Measurements from ENCODE around the gene ACAD10.

Gene ACAD10

GRCh38 chr12:111780166-111780565, 94.3 kb downstream of the ACAD10 start:
- DNase-seq = no peak

GRCh38 chr12:111780615-111781014, 94.8 kb downstream of the ACAD10 start:
- no peak for DNase-seq

GRCh38 chr12:111781085-111781658, 95.3 kb downstream of the ACAD10 start:
- no peak for DNase-seq

GRCh38 chr12:111783046-111783445, 97.2 kb downstream of the ACAD10 start:
- no peak for DNase-seq

GRCh38 chr12:111784953-111785352, 99.1 kb downstream of the ACAD10 start:
- DNase-seq = no peak

GRCh38 chr12:111785651-111786050, 99.8 kb downstream of the ACAD10 start:
- no peak for DNase-seq

GRCh38 chr12:111788178-111788654, 102.4 kb downstream of the ACAD10 start:
- DNase-seq = no peak

- no peak for DNase-seq
These were observed 103.9 kb downstream of the ACAD10 start for GRCh38 chr12:111789779-111790178.

- DNase-seq = no peak
These were observed 105.7 kb downstream of the ACAD10 start for GRCh38 chr12:111791507-111791906.

GRCh38 chr12:111792155-111792855, 106.5 kb downstream of the ACAD10 start:
- DNase-seq = no peak

- DNase-seq = no peak
These were observed 107.0 kb downstream of the ACAD10 start for GRCh38 chr12:111792856-111793235.

- no peak for DNase-seq
These were observed 112.3 kb downstream of the ACAD10 start for GRCh38 chr12:111798182-111798581.

- DNase-seq = no peak
These were observed 113.9 kb downstream of the ACAD10 start for GRCh38 chr12:111799758-111800157.

- DNase-seq = no peak
These were observed 117.3 kb downstream of the ACAD10 start for GRCh38 chr12:111803038-111803626.

GRCh38 chr12:111803851-111804250, 118.0 kb downstream of the ACAD10 start:
- no peak for DNase-seq

GRCh38 chr12:111806304-111806703, 120.5 kb downstream of the ACAD10 start:
- no peak for DNase-seq
